Measurements from ENCODE around the gene ANKRD11. TPM values are rescaled to one million over a fixed set of nuclear protein-coding genes. Genes with fewer than 3 reads are reported as not detected.

The ANKRD11 gene
- total and polyA plus RNA-seq, 2 donors (not counting 3 experiments of a cell fraction or from before 2014, with no cell fraction given): 55.8 to 191 TPM

DNA sequence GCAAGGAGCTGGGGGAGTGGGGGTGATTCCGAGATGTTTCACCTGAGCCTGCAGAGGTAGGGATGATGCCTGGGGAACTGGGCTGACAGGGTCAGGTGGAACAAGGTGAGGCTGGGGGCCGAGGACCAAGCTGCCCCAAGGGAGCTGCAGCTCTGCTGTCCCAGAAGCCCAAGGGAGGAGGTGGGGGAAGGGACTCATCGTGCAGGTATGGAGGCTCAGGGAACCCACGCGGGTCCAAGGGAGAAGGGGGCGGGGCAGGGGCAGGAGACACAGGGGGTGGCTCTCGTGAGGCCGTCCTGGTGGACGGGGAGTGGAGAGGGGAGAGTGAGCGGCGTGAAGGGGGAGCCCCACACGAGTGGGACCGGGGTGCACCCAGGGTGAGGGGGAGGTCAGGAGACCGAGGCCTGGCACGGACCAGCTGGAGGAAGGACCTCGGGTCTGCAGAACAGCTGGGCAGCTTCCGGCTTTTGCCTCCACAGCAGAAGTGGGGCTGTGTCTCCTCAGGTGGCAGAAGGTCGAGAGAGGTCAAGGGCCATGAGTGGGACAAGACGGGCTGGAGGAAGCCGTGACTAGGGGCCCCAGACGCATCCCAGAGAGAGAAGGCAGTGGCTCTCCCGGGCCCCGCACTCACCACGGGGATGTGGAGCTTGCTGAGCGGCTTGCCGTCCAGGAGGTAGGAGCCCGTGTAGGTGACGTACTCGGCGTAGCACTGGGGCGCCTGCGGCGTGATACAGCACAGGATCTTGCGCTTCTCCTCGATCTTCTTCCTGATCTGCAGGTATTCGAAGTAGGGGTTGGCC is 211.7 kb downstream of the ANKRD11 start:
- ChIA-PET POLR2A (no interaction called here), CTCF (no interaction called here)
- no peak overlapping the region for H3K27ac ChIP-seq (ENCODE audit: insufficient read depth, low read depth, low read length)
- DNase-seq (ENCODE audit: low read depth, low spot score) (no peak), FAIRE-seq (no peak)
- no peaks in the 10 kb centered on the region for H4K20me1 ChIP-seq (replicated peaks; ENCODE audit: control insufficient read depth, extremely low read depth, insufficient read depth, low read length)
- BruUV-seq (replicated peaks): no TSS peak
- no peaks in the 10 kb centered on the region for H3K9me3 ChIP-seq (replicated peaks; ENCODE audit: control insufficient read depth, insufficient read depth, low read length)
- dilution Hi-C loops (cut with MboI; ENCODE audit: extremely low pct_ligation_motif_present, low sequenced_read_pairs) (no loop called here), intact Hi-C loops (cut with micrococcal nuclease) (no loop called here)
- TF ChIP-seq JUN (IDR thresholded peaks at IDR 0.05; ENCODE audit: borderline replicate concordance, insufficient read depth, insufficient read length, low read depth) (no peak), POLR2AphosphoS5 (IDR thresholded peaks at IDR 0.05; ENCODE audit: insufficient read depth, low read depth, low read length) (no peak), EZH2 (IDR thresholded peaks at IDR 0.05; ENCODE audit: borderline replicate concordance, low read depth, low read length, severe bottlenecking) (no peak), FOS (IDR thresholded peaks at IDR 0.05; ENCODE audit: borderline replicate concordance, insufficient read depth, low read length) (no peak)
- TF ChIP-seq, protein P1, sequence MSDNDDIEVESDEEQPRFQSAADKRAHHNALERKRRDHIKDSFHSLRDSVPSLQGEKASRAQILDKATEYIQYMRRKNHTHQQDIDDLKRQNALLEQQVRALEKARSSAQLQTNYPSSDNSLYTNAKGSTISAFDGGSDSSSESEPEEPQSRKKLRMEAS (IDR thresholded peaks at IDR 0.05; ENCODE audit: insufficient read depth, insufficient read length): no peak
- TF ChIP-seq, protein P2, sequence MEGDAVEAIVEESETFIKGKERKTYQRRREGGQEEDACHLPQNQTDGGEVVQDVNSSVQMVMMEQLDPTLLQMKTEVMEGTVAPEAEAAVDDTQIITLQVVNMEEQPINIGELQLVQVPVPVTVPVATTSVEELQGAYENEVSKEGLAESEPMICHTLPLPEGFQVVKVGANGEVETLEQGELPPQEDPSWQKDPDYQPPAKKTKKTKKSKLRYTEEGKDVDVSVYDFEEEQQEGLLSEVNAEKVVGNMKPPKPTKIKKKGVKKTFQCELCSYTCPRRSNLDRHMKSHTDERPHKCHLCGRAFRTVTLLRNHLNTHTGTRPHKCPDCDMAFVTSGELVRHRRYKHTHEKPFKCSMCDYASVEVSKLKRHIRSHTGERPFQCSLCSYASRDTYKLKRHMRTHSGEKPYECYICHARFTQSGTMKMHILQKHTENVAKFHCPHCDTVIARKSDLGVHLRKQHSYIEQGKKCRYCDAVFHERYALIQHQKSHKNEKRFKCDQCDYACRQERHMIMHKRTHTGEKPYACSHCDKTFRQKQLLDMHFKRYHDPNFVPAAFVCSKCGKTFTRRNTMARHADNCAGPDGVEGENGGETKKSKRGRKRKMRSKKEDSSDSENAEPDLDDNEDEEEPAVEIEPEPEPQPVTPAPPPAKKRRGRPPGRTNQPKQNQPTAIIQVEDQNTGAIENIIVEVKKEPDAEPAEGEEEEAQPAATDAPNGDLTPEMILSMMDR (IDR thresholded peaks at IDR 0.05; ENCODE audit: extremely low read depth in 1 of 2, insufficient read depth in 1 of 2, low read depth in 1 of 2, low read length in 2 of 2): no peak
- no peaks in the 10 kb centered on the region for H3K27me3 ChIP-seq (ENCODE audit: control insufficient read depth in 2 of 2, insufficient read depth in 2 of 2, low read length in 2 of 2)
- H3K9ac ChIP-seq (replicated peaks; ENCODE audit: extremely low read depth, insufficient read depth, low read length): no peak overlapping the region
- no peak overlapping the region for H3K4me3 ChIP-seq (replicated peaks in 1 of 3; ENCODE audit: insufficient read depth in 1 of 3, low read depth in 1 of 3, low read length in 3 of 3)
- H3K36me3 ChIP-seq (ENCODE audit: control insufficient read depth in 2 of 2, extremely low read depth in 1 of 2, insufficient read depth in 2 of 2, low read length in 2 of 2): peaks cover 4 to 42% of the 10 kb centered on the region in 2 experiments
- no peaks in the 10 kb centered on the region for H3K9me1 ChIP-seq (replicated peaks; ENCODE audit: control insufficient read depth, extremely low read depth, insufficient read depth, low read length)
- no peak overlapping the region for H2AFZ ChIP-seq (ENCODE audit: low read depth, low read length)
- H3K4me2 ChIP-seq (ENCODE audit: insufficient read depth, low read length): no peak overlapping the region
- H3K4me1 ChIP-seq (ENCODE audit: control insufficient read depth, extremely low read depth, insufficient read depth, low read length): no peaks in the 10 kb centered on the region
- peaks cover 9% of the 10 kb centered on the region for H3K79me2 ChIP-seq (ENCODE audit: control insufficient read depth, insufficient read depth, low read length)
